Right lobe of liver (tissue), 4 donors: ENCODE data around the gene SPG11.

Experiments used
- CTCF ChIP-seq, 4 donors: fragments of 200-600 bp in 3 of 4; fragments of 450-650 bp in 1 of 4; IDR thresholded peaks; one replicate each; pipeline versions ENCODE4 v1.5.1 to v1.8.0; 2016 to 2022; ENCODE audit warnings: antibody characterized with exemption in 4 of 4, mild to moderate bottlenecking in 2 of 4
- POLR2A ChIP-seq: fragments of 450-650 bp; IDR thresholded peaks from one replicate; pipeline ENCODE4 v1.6.1; 2017; ENCODE audit warnings: antibody characterized with exemption, mild to moderate bottlenecking
- donor health status: DM: no; HTN: no; CAD: no.
- donor health status: DM: no; HTN: no; CAD: no.
- donor health status: DM: no; HTN: yes; CAD: no.

- peak; percentile 92 to 98 (median 95) for TF ChIP-seq CTCF (IDR thresholded peaks at IDR 0.05)
- peak; percentile 96 for TF ChIP-seq POLR2A
These were observed at the start of gene SPG11 for GRCh38 chr15:44663410-44664308.
